Suprapubic skin (tissue), 4 donors: ENCODE results near the gene NEK2.

Source experiments
- CTCF ChIP-seq, 2 donors: fragments of 200-600 bp in 1 of 2; fragments of 450-650 bp in 1 of 2; sonication (generic) in 1 of 2; IDR thresholded peaks; one replicate each; pipeline ENCODE4 v1.5.1; 2016 to 2019; ENCODE audit warnings: antibody characterized with exemption in 2 of 2, mild to moderate bottlenecking in 1 of 2, moderate library complexity in 1 of 2
- POLR2A ChIP-seq, 2 donors: fragments of 450-650 bp; IDR thresholded peaks; one replicate each; pipeline ENCODE4 v1.6.1; 2017; ENCODE audit warnings: antibody characterized with exemption in 2 of 2, mild to moderate bottlenecking in 2 of 2, moderate library complexity in 2 of 2
- POLR2AphosphoS5 ChIP-seq, 3 donors: sonication (generic); formaldehyde crosslinking; IDR thresholded peaks; one replicate each; pipeline ENCODE4 v1.6.1; 2017; ENCODE audit warnings: antibody characterized with exemption in 3 of 3

GRCh38 chr1:211638246-211638645, 37.2 kb downstream of the NEK2 start:
- TF ChIP-seq CTCF (IDR thresholded peaks at IDR 0.05), result no peak
- TF ChIP-seq POLR2AphosphoS5 (IDR thresholded peaks at IDR 0.05), result no peak
- TF ChIP-seq POLR2A (IDR thresholded peaks at IDR 0.05), result no peak
